Tibial nerve (tissue), 4 donors: ENCODE data around the gene DRD1. TPM values are rescaled to one million over a fixed set of nuclear protein-coding genes. Genes with fewer than 3 reads are reported as not detected.

Experiments
- DNase-seq, 2 donors: peaks; one replicate each; pipeline ENCODE4 v3.0.0-alpha.2; 2019; ENCODE audit warnings: low spot score in 2 of 2
- H3K27ac ChIP-seq, 4 donors: fragments of 200-600 bp; sonication (generic) in 3 of 4; one replicate each; pipeline ENCODE4 v1.5.1; 2017 to 2019; ENCODE audit warnings: mild to moderate bottlenecking in 1 of 4
- H3K27me3 ChIP-seq, 2 donors: fragments of 200-600 bp; sonication (generic) in 1 of 2; one replicate each; pipeline versions ENCODE4 v1.5.1 to v1.6.0; 2017 to 2019
- H3K36me3 ChIP-seq, 3 donors: fragments of 200-600 bp; sonication (generic); one replicate each; pipeline ENCODE4 v1.5.1; 2018 to 2019
- H3K4me1 ChIP-seq, 4 donors: fragments of 200-600 bp; sonication (generic) in 3 of 4; one replicate each; pipeline ENCODE4 v1.5.1; 2017 to 2019
- H3K4me3 ChIP-seq, 4 donors: fragments of 200-600 bp; sonication (generic) in 3 of 4; one replicate each; pipeline ENCODE4 v1.5.1; 2017 to 2019; ENCODE audit warnings: mild to moderate bottlenecking in 1 of 4, moderate library complexity in 1 of 4
- H3K9me3 ChIP-seq, 4 donors: fragments of 200-600 bp; sonication (generic) in 3 of 4; one replicate each; pipeline ENCODE4 v1.5.1; 2017 to 2019
- CTCF ChIP-seq, 5 experiments: fragments of 200-600 bp in 3 of 5; fragments of 450-650 bp in 2 of 5; sonication (generic) in 3 of 5; IDR thresholded peaks; one replicate each; pipeline ENCODE4 v1.5.1; 2016 to 2019; ENCODE audit warnings: antibody characterized with exemption in 5 of 5, mild to moderate bottlenecking in 3 of 5, moderate library complexity in 2 of 5
- EP300 ChIP-seq, 2 donors: sonication (generic); formaldehyde crosslinking; IDR thresholded peaks; one replicate each; pipeline ENCODE4 v1.6.1; 2017; ENCODE audit warnings: antibody characterized with exemption in 2 of 2, mild to moderate bottlenecking in 1 of 2
- POLR2A ChIP-seq, 2 donors: fragments of 450-650 bp; IDR thresholded peaks; one replicate each; pipeline ENCODE4 v1.6.1; 2017; ENCODE audit warnings: antibody characterized with exemption in 2 of 2, mild to moderate bottlenecking in 2 of 2, moderate library complexity in 2 of 2
- WGBS, 2 donors: methylation state at CpG; one replicate each; pipeline ENCODE4 v1.1.5; 2018; 5-methylcytosine and 5-hydroxymethylcytosine counted together
- total RNA-seq, 4 donors: library from RNA; depleted of rRNA; stranded (reverse); fragments of >200 nt; gene quantifications; one replicate each; pipeline ENCODE4 v1.1.0, GENCODE V29; 2016

The DRD1 gene
- total RNA-seq, 4 donors from 2014 or later = 0.21 TPM; not detected in 3

- no peak for TF ChIP-seq POLR2A (IDR thresholded peaks at IDR 0.05)
- no peak for TF ChIP-seq CTCF (IDR thresholded peaks at IDR 0.05)
- no peak for TF ChIP-seq EP300 (IDR thresholded peaks at IDR 0.05)
- no peak for DNase-seq
- no peaks in the 10 kb centered on the region for H3K9me3 ChIP-seq
- H3K36me3 ChIP-seq = peaks cover 0 to 2% (median 0%) of the 10 kb centered on the region in 3 donors
- no peaks in the 10 kb centered on the region for H3K27me3 ChIP-seq
- H3K4me1 ChIP-seq = peaks cover 0 to 20% (median 12%) of the 10 kb centered on the region in 4 donors
- no peak overlapping the region for H3K27ac ChIP-seq
- 81 to 82% methylated on average over 5 of the region's 5 CpGs for WGBS, 2 donors
- H3K4me3 ChIP-seq = no peak overlapping the region
Measured at GRCh38 chr5:175477440-175477839, 33.5 kb upstream of the DRD1 start.

GRCh38 chr5:175475248-175475647 lies 31.3 kb upstream of the DRD1 start:
- Histone ChIP-seq H3K4me3 (no peak overlapping the region), H3K36me3 (no peaks in the 10 kb centered on the region), H3K27ac (no peak overlapping the region), H3K4me1 (peaks cover 0 to 18% (median 12%) of the 10 kb centered on the region in 4 donors), H3K27me3 (no peaks in the 10 kb centered on the region), H3K9me3 (no peaks in the 10 kb centered on the region)
- 30 to 39% methylated on average over 1 of the region's 1 CpG for WGBS, 2 donors
- TF ChIP-seq POLR2A (IDR thresholded peaks at IDR 0.05) (no peak), EP300 (IDR thresholded peaks at IDR 0.05) (no peak), CTCF (IDR thresholded peaks at IDR 0.05) (no peak)
- no peak for DNase-seq

GRCh38 chr5:175472378-175472777 lies 28.4 kb upstream of the DRD1 start:
- no peaks in the 10 kb centered on the region for H3K36me3 ChIP-seq
- H3K27ac ChIP-seq = no peak overlapping the region
- no peak overlapping the region for H3K4me3 ChIP-seq
- DNase-seq = no peak
- TF ChIP-seq EP300 (IDR thresholded peaks at IDR 0.05) = no peak
- no peak for TF ChIP-seq CTCF (IDR thresholded peaks at IDR 0.05)
- TF ChIP-seq POLR2A (IDR thresholded peaks at IDR 0.05) = no peak
- H3K4me1 ChIP-seq = peaks cover 0 to 3% (median 0%) of the 10 kb centered on the region in 4 donors
- H3K9me3 ChIP-seq = no peaks in the 10 kb centered on the region
- no peaks in the 10 kb centered on the region for H3K27me3 ChIP-seq

- 58 to 74% methylated on average over 6 of the region's 6 CpGs for whole genome bisulfite sequencing, 2 donors
Measured at GRCh38 chr5:175471628-175472027, 27.6 kb upstream of the DRD1 start.

GRCh38 chr5:175471196-175471595 lies 27.2 kb upstream of the DRD1 start:
- Histone ChIP-seq H3K27me3 (no peaks in the 10 kb centered on the region), H3K4me1 (peaks cover 0 to 6% (median 1%) of the 10 kb centered on the region in 4 donors), H3K9me3 (no peaks in the 10 kb centered on the region), H3K4me3 (no peak overlapping the region), H3K36me3 (no peaks in the 10 kb centered on the region), H3K27ac (no peak overlapping the region)
- WGBS, 2 donors = 59 to 80% methylated on average over 6 of the region's 6 CpGs
- TF ChIP-seq POLR2A (IDR thresholded peaks at IDR 0.05) (no peak), CTCF (IDR thresholded peaks at IDR 0.05) (no peak), EP300 (IDR thresholded peaks at IDR 0.05) (no peak)
- no peak for DNase-seq

More at GRCh38 chr5:175471628-175472027, 27.6 kb upstream of the DRD1 start:
- H3K9me3 ChIP-seq = no peaks in the 10 kb centered on the region
- H3K27ac ChIP-seq = no peak overlapping the region
- no peak overlapping the region for H3K4me3 ChIP-seq
- H3K4me1 ChIP-seq = peaks cover 0 to 3% (median under 1%) of the 10 kb centered on the region in 4 donors
- no peaks in the 10 kb centered on the region for H3K36me3 ChIP-seq
- TF ChIP-seq CTCF (IDR thresholded peaks at IDR 0.05) = no peak
- TF ChIP-seq POLR2A (IDR thresholded peaks at IDR 0.05) = no peak
- no peak for TF ChIP-seq EP300 (IDR thresholded peaks at IDR 0.05)
- no peak for DNase-seq
- no peaks in the 10 kb centered on the region for H3K27me3 ChIP-seq
